HG02763 (cell line): ENCODE data around the gene SIDT2.

Experiments
- ATAC-seq: cut with Tn5 transposase; IDR thresholded peaks from one replicate; pipeline ENCODE4 v1.9.1; 2021; ENCODE audit warnings: mild to moderate bottlenecking, moderate library complexity; ENCODE audit not compliant: unreplicated experiment

The SIDT2 gene

DNA sequence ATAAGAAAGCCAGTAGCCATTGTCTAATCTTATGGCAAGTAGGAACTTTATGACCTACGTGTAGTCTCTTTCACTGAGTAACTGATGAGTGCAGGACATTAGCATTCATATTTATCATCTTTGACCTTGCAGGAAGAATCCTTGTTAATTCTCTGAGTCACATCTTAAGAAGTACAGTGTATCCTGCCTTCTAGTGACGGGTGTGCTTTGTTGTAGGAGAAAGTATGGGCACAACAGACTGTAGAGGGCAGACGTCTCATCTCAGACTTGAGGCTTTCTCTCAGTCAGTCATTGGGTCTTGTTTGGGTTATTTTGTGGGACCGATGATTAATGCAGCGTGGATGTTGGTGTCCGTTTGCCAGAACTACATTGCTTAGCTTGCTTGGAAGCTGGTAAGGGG is 60.8 kb downstream of the SIDT2 start:
- ATAC-seq: no peak
